ENCODE measurements around the gene EGR1. TPM values are rescaled to one million over a fixed set of nuclear protein-coding genes. Genes with fewer than 3 reads are reported as not detected.

EGR1 gene
- total RNA-seq, 2 donors from 2014 or later: 9.9 to 14.2 TPM

GRCh38 chr5:138450971-138451370, 14.3 kb upstream of the EGR1 start:
- Histone ChIP-seq H3K4me1 (ENCODE audit: control insufficient read depth, insufficient read depth, low read length) (no peaks in the 10 kb centered on the region), H3K27ac (ENCODE audit: low read depth, low read length) (no peak overlapping the region), H3K36me3 (ENCODE audit: control insufficient read depth, insufficient read depth, low read length) (no peaks in the 10 kb centered on the region), H3K4me3 (ENCODE audit: low read length) (no peak overlapping the region), H3K9me3 (ENCODE audit: control insufficient read depth, low read length) (no peaks in the 10 kb centered on the region), H3K27me3 (ENCODE audit: control insufficient read depth, insufficient read depth, low read length, poor library complexity, severe bottlenecking) (no peaks in the 10 kb centered on the region), H3K9ac (ENCODE audit: extremely low read depth, low read length, poor library complexity, severe bottlenecking) (no peak overlapping the region)
- peaks cover 14% of the 10 kb centered on the region for H3K27me3 Mint-ChIP-seq (ENCODE audit: insufficient read depth)
- no peaks in the 10 kb centered on the region for H3K9me3 Mint-ChIP-seq
- peaks cover 19% of the 10 kb centered on the region for H3K4me1 Mint-ChIP-seq
- 93 to 96% methylated on average over 5 of the region's 5 CpGs for WGBS, 2 experiments (ENCODE audit: insufficient coverage in 1 of 2, insufficient read length in 1 of 2)
- no peaks in the 10 kb centered on the region for H3K36me3 Mint-ChIP-seq (ENCODE audit: low read depth)
- H3K4me3 Mint-ChIP-seq: no peak overlapping the region
- no peak for TF ChIP-seq CTCF (conservative IDR thresholded peaks at IDR 0.05)
- H3K27ac Mint-ChIP-seq: no peak overlapping the region
- no peak for DNase-seq

- no peaks in the 10 kb centered on the region for H3K36me3 ChIP-seq (ENCODE audit: control insufficient read depth, insufficient read depth, low read length)
- peaks cover 14% of the 10 kb centered on the region for H3K27me3 Mint-ChIP-seq (ENCODE audit: insufficient read depth)
- no peak overlapping the region for H3K9ac ChIP-seq (ENCODE audit: extremely low read depth, low read length, poor library complexity, severe bottlenecking)
- H3K27ac ChIP-seq (ENCODE audit: low read depth, low read length): no peak overlapping the region
- peaks cover 19% of the 10 kb centered on the region for H3K4me1 Mint-ChIP-seq
- DNase-seq: no peak
- WGBS, 2 experiments (ENCODE audit: insufficient coverage in 1 of 2, insufficient read length in 1 of 2): 93% methylated on average over 6 of the region's 6 CpGs; no CpG with 5 or more reads in 1 of the 2 experiments
- no peak overlapping the region for H3K4me3 ChIP-seq (ENCODE audit: low read length)
- H3K9me3 Mint-ChIP-seq: no peaks in the 10 kb centered on the region
- no peaks in the 10 kb centered on the region for H3K27me3 ChIP-seq (ENCODE audit: control insufficient read depth, insufficient read depth, low read length, poor library complexity, severe bottlenecking)
- H3K4me3 Mint-ChIP-seq: no peak overlapping the region
- no peaks in the 10 kb centered on the region for H3K4me1 ChIP-seq (ENCODE audit: control insufficient read depth, insufficient read depth, low read length)
- no peaks in the 10 kb centered on the region for H3K36me3 Mint-ChIP-seq (ENCODE audit: low read depth)
- no peaks in the 10 kb centered on the region for H3K9me3 ChIP-seq (ENCODE audit: control insufficient read depth, low read length)
- H3K27ac Mint-ChIP-seq: no peak overlapping the region
- no peak for TF ChIP-seq CTCF (conservative IDR thresholded peaks at IDR 0.05)
Observed at GRCh38 chr5:138452720-138453119, 12.6 kb upstream of the EGR1 start.

- no peak overlapping the region for H3K27ac Mint-ChIP-seq
- no peak overlapping the region for H3K4me3 ChIP-seq (ENCODE audit: low read length)
- no peaks in the 10 kb centered on the region for H3K4me1 ChIP-seq (ENCODE audit: control insufficient read depth, insufficient read depth, low read length)
- H3K27me3 Mint-ChIP-seq (ENCODE audit: insufficient read depth): peaks cover 10% of the 10 kb centered on the region
- no peaks in the 10 kb centered on the region for H3K9me3 ChIP-seq (ENCODE audit: control insufficient read depth, low read length)
- peaks cover 19% of the 10 kb centered on the region for H3K4me1 Mint-ChIP-seq
- H3K4me3 Mint-ChIP-seq: no peak overlapping the region
- H3K36me3 Mint-ChIP-seq (ENCODE audit: low read depth): no peaks in the 10 kb centered on the region
- no peak overlapping the region for H3K9ac ChIP-seq (ENCODE audit: extremely low read depth, low read length, poor library complexity, severe bottlenecking)
- TF ChIP-seq CTCF (conservative IDR thresholded peaks at IDR 0.05): no peak
- 93 to 98% methylated on average over 9 to 13 of the region's 13 CpGs for WGBS, 2 experiments (ENCODE audit: insufficient coverage in 1 of 2, insufficient read length in 1 of 2)
- H3K36me3 ChIP-seq (ENCODE audit: control insufficient read depth, insufficient read depth, low read length): no peaks in the 10 kb centered on the region
- no peaks in the 10 kb centered on the region for H3K9me3 Mint-ChIP-seq
- no peak for DNase-seq
- no peaks in the 10 kb centered on the region for H3K27me3 ChIP-seq (ENCODE audit: control insufficient read depth, insufficient read depth, low read length, poor library complexity, severe bottlenecking)
- H3K27ac ChIP-seq (ENCODE audit: low read depth, low read length): no peak overlapping the region
Observed at GRCh38 chr5:138453590-138453989, 11.7 kb upstream of the EGR1 start.
